Stimulated activated CD8-positive, alpha-beta memory T cell treated with anti-CD3 and anti-CD28 coated beads, Interleukin-2, amount 100 ng/mL, for 1 hour (primary cell): Measurements from ENCODE around the gene PLBD2.

Source experiments
- DNase-seq, 2 donors: peaks; one replicate each; pipeline ENCODE4 v3.0.0-alpha.2; 2020; ENCODE audit warnings: low read depth in 2 of 2

Gene PLBD2

GRCh38 chr12:113370923-113371682, 12.7 kb downstream of the PLBD2 start:
- no peak for DNase-seq

- DNase-seq, result no peak
Observed at GRCh38 chr12:113371808-113372207, 13.4 kb downstream of the PLBD2 start.

- DNase-seq, result no peak
Observed at GRCh38 chr12:113372371-113372770, 14.0 kb downstream of the PLBD2 start.

GRCh38 chr12:113373440-113373839, 15.1 kb downstream of the PLBD2 start:
- no peak for DNase-seq

GRCh38 chr12:113373969-113374368, 15.6 kb downstream of the PLBD2 start:
- DNase-seq, result no peak

GRCh38 chr12:113374823-113375428, 16.5 kb downstream of the PLBD2 start:
- no peak for DNase-seq

GRCh38 chr12:113378291-113378690, 19.9 kb downstream of the PLBD2 start:
- no peak for DNase-seq

GRCh38 chr12:113381220-113381619, 22.8 kb downstream of the PLBD2 start:
- DNase-seq, result no peak

GRCh38 chr12:113382206-113382605, 23.8 kb downstream of the PLBD2 start:
- DNase-seq, result no peak

GRCh38 chr12:113384778-113385177, 26.4 kb downstream of the PLBD2 start:
- no peak for DNase-seq

GRCh38 chr12:113385282-113385882, 27.0 kb downstream of the PLBD2 start:
- no peak for DNase-seq

- DNase-seq, result no peak
Observed at GRCh38 chr12:113386866-113387566, 28.6 kb downstream of the PLBD2 start.

GRCh38 chr12:113387631-113388030, 29.2 kb downstream of the PLBD2 start:
- DNase-seq, result no peak

- no peak for DNase-seq
Observed at GRCh38 chr12:113388351-113388750, 30.0 kb downstream of the PLBD2 start.

- DNase-seq, result no peak
Observed at GRCh38 chr12:113390064-113391043, 32.0 kb downstream of the PLBD2 start.

- DNase-seq, result no peak
Observed at GRCh38 chr12:113391145-113391544, 32.8 kb downstream of the PLBD2 start.

GRCh38 chr12:113391650-113392337, 33.4 kb downstream of the PLBD2 start:
- DNase-seq, result no peak

GRCh38 chr12:113392520-113392919, 34.1 kb downstream of the PLBD2 start:
- no peak for DNase-seq

- no peak for DNase-seq
Observed at GRCh38 chr12:113392988-113393579, 34.7 kb downstream of the PLBD2 start.

GRCh38 chr12:113393749-113394148, 35.4 kb downstream of the PLBD2 start:
- no peak for DNase-seq
